Vagina (tissue), 2 donors: ENCODE measurements around the gene TSPAN13.

Experiments used
- POLR2A ChIP-seq, 2 donors: fragments of 450-650 bp; IDR thresholded peaks; one replicate each; pipeline ENCODE4 v1.6.1; 2017; ENCODE audit warnings: antibody characterized with exemption in 2 of 2, mild to moderate bottlenecking in 2 of 2, moderate library complexity in 2 of 2
- TF ChIP-seq, protein P1 (sequence below), 3 experiments: fragments of 450-650 bp in 2 of 3; fragments of 200-600 bp in 1 of 3; sonication (generic) in 1 of 3; IDR thresholded peaks; one replicate each; pipeline ENCODE4 v1.5.1; 2017 to 2019; ENCODE audit warnings: antibody characterized with exemption in 3 of 3, mild to moderate bottlenecking in 2 of 3, moderate library complexity in 2 of 3

DNA sequence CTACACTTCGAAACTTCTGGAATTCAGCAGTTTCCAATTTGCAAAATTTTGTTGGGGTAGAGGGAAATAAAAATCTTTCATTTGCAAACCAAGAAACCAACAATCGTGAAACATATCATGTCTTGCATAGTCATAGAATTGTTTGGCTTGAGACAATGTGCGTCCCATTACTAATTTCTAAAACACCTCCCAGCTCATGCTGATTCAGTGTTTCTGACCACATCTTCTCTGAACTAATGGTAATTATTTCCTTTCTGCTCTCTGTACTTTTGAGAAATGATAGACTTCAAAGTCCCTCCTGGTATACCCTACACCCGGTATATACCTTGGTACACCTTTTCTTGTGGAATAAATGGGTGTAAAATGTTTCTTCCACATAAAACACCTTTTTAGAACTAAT lies 41.8 kb upstream of the TSPAN13 start:
- TF ChIP-seq, protein P1, sequence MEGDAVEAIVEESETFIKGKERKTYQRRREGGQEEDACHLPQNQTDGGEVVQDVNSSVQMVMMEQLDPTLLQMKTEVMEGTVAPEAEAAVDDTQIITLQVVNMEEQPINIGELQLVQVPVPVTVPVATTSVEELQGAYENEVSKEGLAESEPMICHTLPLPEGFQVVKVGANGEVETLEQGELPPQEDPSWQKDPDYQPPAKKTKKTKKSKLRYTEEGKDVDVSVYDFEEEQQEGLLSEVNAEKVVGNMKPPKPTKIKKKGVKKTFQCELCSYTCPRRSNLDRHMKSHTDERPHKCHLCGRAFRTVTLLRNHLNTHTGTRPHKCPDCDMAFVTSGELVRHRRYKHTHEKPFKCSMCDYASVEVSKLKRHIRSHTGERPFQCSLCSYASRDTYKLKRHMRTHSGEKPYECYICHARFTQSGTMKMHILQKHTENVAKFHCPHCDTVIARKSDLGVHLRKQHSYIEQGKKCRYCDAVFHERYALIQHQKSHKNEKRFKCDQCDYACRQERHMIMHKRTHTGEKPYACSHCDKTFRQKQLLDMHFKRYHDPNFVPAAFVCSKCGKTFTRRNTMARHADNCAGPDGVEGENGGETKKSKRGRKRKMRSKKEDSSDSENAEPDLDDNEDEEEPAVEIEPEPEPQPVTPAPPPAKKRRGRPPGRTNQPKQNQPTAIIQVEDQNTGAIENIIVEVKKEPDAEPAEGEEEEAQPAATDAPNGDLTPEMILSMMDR (IDR thresholded peaks at IDR 0.05), result no peak
- no peak for TF ChIP-seq POLR2A (IDR thresholded peaks at IDR 0.05)
